ENCODE data around the gene SMAGP. TPM values are rescaled to one million over a fixed set of nuclear protein-coding genes. Genes with fewer than 3 reads are reported as not detected.
"Not testable (repeated sequence)": the region's sequence is repeated elsewhere in the genome, so short reads cannot be mapped to it uniquely, and the experiment has no call there.

Gene SMAGP
- total RNA-seq, 1 donor from 2014 or later: 9.1 TPM

DNA sequence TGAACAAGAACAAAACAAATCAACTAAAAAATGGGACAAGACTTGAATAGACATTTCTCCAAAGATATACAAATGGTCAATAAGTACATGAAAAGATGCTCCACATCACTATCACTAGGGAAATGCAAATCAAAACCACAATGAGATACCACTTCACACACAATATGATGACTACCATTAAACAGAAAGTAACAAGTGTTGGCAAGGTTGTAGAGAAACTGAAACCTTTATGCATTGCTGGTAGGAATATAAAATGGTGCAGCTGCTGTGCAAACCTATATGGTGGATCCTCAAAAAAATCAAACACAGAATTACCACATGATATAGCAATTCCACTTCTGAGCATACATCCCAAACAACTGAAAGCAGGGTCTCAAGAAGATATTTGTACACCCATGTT is 5.2 kb downstream of the SMAGP start:
- peaks cover 6% of the 10 kb centered on the region for H3K4me1 Mint-ChIP-seq (ENCODE audit: low read depth)
- no peak overlapping the region for H3K4me3 Mint-ChIP-seq (ENCODE audit: low read depth)
- TF ChIP-seq, protein P1, sequence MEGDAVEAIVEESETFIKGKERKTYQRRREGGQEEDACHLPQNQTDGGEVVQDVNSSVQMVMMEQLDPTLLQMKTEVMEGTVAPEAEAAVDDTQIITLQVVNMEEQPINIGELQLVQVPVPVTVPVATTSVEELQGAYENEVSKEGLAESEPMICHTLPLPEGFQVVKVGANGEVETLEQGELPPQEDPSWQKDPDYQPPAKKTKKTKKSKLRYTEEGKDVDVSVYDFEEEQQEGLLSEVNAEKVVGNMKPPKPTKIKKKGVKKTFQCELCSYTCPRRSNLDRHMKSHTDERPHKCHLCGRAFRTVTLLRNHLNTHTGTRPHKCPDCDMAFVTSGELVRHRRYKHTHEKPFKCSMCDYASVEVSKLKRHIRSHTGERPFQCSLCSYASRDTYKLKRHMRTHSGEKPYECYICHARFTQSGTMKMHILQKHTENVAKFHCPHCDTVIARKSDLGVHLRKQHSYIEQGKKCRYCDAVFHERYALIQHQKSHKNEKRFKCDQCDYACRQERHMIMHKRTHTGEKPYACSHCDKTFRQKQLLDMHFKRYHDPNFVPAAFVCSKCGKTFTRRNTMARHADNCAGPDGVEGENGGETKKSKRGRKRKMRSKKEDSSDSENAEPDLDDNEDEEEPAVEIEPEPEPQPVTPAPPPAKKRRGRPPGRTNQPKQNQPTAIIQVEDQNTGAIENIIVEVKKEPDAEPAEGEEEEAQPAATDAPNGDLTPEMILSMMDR (IDR thresholded peaks at IDR 0.05; ENCODE audit: unreplicated experiment): no peak
- H3K27me3 Mint-ChIP-seq: peaks cover 2% of the 10 kb centered on the region
- H3K36me3 Mint-ChIP-seq (ENCODE audit: insufficient read depth): peaks cover 2% of the 10 kb centered on the region
- H3K9me3 Mint-ChIP-seq (ENCODE audit: low read depth): no peaks in the 10 kb centered on the region
- DNase-seq (ENCODE audit: low spot score, unreplicated experiment): no peak
- no peak overlapping the region for H3K27ac Mint-ChIP-seq

DNA sequence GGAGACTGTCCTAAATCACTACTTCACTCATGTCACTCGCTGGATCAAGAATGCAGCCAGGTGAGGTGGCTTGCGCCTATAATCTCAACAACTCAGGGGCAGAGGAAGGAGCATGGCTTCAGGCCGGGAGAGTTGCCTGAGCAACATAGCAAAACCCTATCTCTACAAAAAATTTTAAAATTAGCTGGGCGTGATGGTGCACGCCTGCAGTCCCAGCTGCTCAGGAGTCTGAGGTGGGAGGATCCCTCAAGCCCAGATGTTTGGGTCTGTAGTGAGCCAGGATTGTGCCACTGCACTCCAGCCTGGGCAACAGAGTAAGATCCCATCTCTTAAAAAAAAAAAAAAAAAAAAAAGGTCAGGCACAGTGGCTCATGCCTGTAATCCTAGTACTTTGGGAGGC is 5.9 kb downstream of the SMAGP start:
- DNase-seq (ENCODE audit: low spot score, unreplicated experiment): no peak
- Mint-ChIP-seq H3K27ac (no peak overlapping the region), H3K36me3 (ENCODE audit: insufficient read depth) (peaks cover 2% of the 10 kb centered on the region), H3K4me3 (ENCODE audit: low read depth) (no peak overlapping the region), H3K9me3 (ENCODE audit: low read depth) (no peaks in the 10 kb centered on the region), H3K4me1 (ENCODE audit: low read depth) (peaks cover 4% of the 10 kb centered on the region), H3K27me3 (peaks cover 2% of the 10 kb centered on the region)
- TF ChIP-seq, protein P1 (IDR thresholded peaks at IDR 0.05; ENCODE audit: unreplicated experiment): no peak

DNA sequence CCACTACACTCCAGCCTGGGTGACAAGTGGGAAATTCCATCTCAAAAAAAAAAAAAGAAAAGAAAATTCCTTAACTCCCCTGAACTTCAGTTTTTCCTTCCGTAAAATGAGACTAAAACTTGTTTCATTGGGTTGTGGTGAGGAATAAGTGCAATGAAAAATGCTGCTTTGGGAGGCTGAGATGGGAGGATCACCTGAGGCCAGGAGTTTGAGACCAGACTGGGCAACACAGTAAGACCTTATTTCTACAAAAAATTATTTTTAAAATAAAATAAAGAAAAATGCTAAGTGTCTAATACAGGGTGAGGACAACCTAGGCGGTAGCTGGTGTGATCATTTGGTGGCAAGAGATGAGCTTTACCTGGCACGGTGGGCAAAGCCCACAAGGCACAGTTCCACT is 6.9 kb downstream of the SMAGP start:
- Mint-ChIP-seq H3K4me3 (ENCODE audit: low read depth) (no peak overlapping the region), H3K27me3 (no peaks in the 10 kb centered on the region), H3K36me3 (ENCODE audit: insufficient read depth) (peaks cover 2% of the 10 kb centered on the region), H3K9me3 (ENCODE audit: low read depth) (no peaks in the 10 kb centered on the region), H3K4me1 (ENCODE audit: low read depth) (peaks cover 3% of the 10 kb centered on the region), H3K27ac (no peak overlapping the region)
- DNase-seq (ENCODE audit: low spot score, unreplicated experiment): no peak
- TF ChIP-seq, protein P1 (IDR thresholded peaks at IDR 0.05; ENCODE audit: unreplicated experiment): no peak

DNA sequence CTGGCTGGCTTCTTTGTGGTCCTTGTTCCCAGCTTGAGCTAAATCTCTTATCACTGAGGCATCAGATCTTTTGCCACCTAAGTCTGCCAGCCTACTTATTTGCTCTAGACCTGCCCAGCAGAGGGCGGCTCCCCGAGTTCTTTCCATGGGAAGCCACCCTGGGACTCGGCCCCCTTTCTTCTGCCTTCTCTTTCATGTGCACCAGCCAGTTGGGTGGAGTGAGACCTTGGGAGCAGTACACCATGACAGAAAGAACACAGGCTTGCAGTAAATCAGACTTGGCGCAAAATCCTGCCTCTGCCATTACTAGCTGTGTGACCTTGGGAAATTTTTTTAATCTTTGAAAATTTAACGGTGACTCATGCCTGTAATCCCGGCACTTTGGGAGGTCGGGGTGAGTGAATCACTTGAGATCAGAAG is 7.4 kb downstream of the SMAGP start:
- Mint-ChIP-seq H3K27me3 (no peaks in the 10 kb centered on the region), H3K4me1 (ENCODE audit: low read depth) (peaks cover 2% of the 10 kb centered on the region), H3K36me3 (ENCODE audit: insufficient read depth) (peaks cover 2% of the 10 kb centered on the region), H3K9me3 (ENCODE audit: low read depth) (no peaks in the 10 kb centered on the region), H3K4me3 (ENCODE audit: low read depth) (no peak overlapping the region), H3K27ac (no peak overlapping the region)
- TF ChIP-seq, protein P1 (IDR thresholded peaks at IDR 0.05; ENCODE audit: unreplicated experiment): peak; percentile 18
- DNase-seq (ENCODE audit: low spot score, unreplicated experiment): no peak

DNA sequence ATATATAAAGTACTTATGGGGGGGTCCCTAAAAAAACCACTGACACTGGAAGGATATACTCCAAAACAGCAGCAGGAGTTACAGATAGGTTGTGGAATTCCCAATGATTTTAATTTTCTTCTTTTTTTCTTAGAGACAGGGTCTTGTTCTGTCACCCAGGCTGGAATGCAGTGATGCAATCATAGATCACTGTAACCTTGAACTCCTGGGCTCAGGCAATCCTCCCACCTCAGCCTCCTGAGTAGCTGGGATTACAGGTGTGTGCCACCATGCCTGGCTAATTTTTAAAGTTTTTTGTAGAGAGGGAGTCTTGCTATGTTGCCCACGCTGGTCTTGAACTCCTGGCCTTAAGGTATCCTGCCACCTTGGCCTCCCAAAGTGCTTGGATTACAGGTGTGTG is 10.6 kb downstream of the SMAGP start:
- not testable (repeated sequence) for H3K27me3 Mint-ChIP-seq; H3K9me3 Mint-ChIP-seq (ENCODE audit: low read depth); H3K36me3 Mint-ChIP-seq (ENCODE audit: insufficient read depth); H3K4me1 Mint-ChIP-seq (ENCODE audit: low read depth); H3K4me3 Mint-ChIP-seq (ENCODE audit: low read depth); DNase-seq (ENCODE audit: low spot score, unreplicated experiment)
- peak overlapping the region; percentile 20 for H3K27ac Mint-ChIP-seq

DNA sequence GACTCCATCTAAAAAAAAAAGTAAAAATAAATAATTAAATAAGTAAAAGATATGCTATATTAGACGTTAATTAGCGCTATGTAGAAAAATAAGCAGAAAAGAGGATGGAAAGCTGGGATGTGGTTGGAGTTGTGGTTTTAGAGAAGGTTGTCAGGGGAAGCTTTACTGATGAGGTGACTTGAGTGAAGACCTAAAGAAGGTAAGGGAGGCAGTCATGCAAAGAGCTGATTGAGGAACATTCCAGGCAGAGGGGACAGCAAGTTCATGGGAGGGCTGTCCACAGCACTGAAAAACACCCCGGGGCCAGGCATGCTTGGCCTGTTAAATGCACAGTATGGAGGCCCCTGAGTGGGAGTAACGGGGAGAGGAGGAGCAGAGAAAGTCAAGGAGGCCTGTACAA is 15.7 kb downstream of the SMAGP start:
- H3K4me1 Mint-ChIP-seq (ENCODE audit: low read depth): no peaks in the 10 kb centered on the region
- TF ChIP-seq, protein P1 (IDR thresholded peaks at IDR 0.05; ENCODE audit: unreplicated experiment): no peak
- H3K27me3 Mint-ChIP-seq: no peaks in the 10 kb centered on the region
- DNase-seq (ENCODE audit: low spot score, unreplicated experiment): no peak
- no peak overlapping the region for H3K27ac Mint-ChIP-seq
- H3K36me3 Mint-ChIP-seq (ENCODE audit: insufficient read depth): no peaks in the 10 kb centered on the region
- H3K9me3 Mint-ChIP-seq (ENCODE audit: low read depth): no peaks in the 10 kb centered on the region
- H3K4me3 Mint-ChIP-seq (ENCODE audit: low read depth): no peak overlapping the region
